ENCODE data around the gene TMEM151B. TPM values are rescaled to one million over a fixed set of nuclear protein-coding genes. Genes with fewer than 3 reads are reported as not detected.

Gene TMEM151B
- total RNA-seq, 4 donors from 2014 or later: 0.27 to 0.69 TPM; not detected in 2

- Histone ChIP-seq H3K4me3 (no peak overlapping the region), H3K36me3 (no peaks in the 10 kb centered on the region), H3K9me3 (no peaks in the 10 kb centered on the region), H3K27me3 (peaks cover 76% of the 10 kb centered on the region), H3K4me1 (peaks cover 0 to 16% (median 4%) of the 10 kb centered on the region in 3 donors), H3K27ac (no peak overlapping the region)
- TF ChIP-seq POLR2A (IDR thresholded peaks at IDR 0.05) (no peak), POLR2AphosphoS5 (IDR thresholded peaks at IDR 0.05) (no peak), EP300 (IDR thresholded peaks at IDR 0.05) (no peak)
- TF ChIP-seq, protein P1, sequence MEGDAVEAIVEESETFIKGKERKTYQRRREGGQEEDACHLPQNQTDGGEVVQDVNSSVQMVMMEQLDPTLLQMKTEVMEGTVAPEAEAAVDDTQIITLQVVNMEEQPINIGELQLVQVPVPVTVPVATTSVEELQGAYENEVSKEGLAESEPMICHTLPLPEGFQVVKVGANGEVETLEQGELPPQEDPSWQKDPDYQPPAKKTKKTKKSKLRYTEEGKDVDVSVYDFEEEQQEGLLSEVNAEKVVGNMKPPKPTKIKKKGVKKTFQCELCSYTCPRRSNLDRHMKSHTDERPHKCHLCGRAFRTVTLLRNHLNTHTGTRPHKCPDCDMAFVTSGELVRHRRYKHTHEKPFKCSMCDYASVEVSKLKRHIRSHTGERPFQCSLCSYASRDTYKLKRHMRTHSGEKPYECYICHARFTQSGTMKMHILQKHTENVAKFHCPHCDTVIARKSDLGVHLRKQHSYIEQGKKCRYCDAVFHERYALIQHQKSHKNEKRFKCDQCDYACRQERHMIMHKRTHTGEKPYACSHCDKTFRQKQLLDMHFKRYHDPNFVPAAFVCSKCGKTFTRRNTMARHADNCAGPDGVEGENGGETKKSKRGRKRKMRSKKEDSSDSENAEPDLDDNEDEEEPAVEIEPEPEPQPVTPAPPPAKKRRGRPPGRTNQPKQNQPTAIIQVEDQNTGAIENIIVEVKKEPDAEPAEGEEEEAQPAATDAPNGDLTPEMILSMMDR (IDR thresholded peaks at IDR 0.05): no peak
- ATAC-seq: no peak
- WGBS, 2 donors (ENCODE audit: low coverage in 1 of 2): 73 to 77% methylated on average over 3 to 4 of the region's 9 CpGs
These were observed 8.8 kb downstream of the TMEM151B start for GRCh38 chr6:44278774-44279697.

DNA sequence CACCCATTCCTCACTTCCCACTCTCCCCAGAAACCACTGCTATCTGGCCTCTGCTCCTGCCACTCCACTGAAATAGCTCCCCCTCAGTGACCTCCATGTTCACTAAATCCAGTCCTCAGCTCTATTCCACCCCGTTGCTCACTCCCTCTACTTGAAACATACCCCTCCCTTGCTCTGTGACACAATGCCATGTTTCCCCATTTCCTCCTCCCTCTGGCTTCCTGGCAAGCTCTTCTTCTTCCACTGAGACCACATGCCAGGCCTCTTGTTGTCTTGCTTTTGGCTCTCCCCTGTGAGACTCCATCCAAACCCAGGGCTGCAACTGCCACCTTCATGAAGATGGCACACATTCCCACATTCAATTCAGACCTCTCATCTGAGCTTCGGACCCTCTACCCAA is 13.9 kb downstream of the TMEM151B start:
- H3K9me3 ChIP-seq: no peaks in the 10 kb centered on the region
- H3K36me3 ChIP-seq: no peaks in the 10 kb centered on the region
- no peaks in the 10 kb centered on the region for H3K4me1 ChIP-seq
- peaks cover 78% of the 10 kb centered on the region for H3K27me3 ChIP-seq
- 57 to 58% methylated on average over 2 of the region's 2 CpGs for WGBS, 2 donors (ENCODE audit: low coverage in 1 of 2)
- no peak overlapping the region for H3K27ac ChIP-seq
- no peak for ATAC-seq
- no peak overlapping the region for H3K4me3 ChIP-seq
- TF ChIP-seq EP300 (IDR thresholded peaks at IDR 0.05): no peak
- TF ChIP-seq POLR2AphosphoS5 (IDR thresholded peaks at IDR 0.05): no peak
- TF ChIP-seq, protein P1 (IDR thresholded peaks at IDR 0.05): no peak
- TF ChIP-seq POLR2A (IDR thresholded peaks at IDR 0.05): no peak

DNA sequence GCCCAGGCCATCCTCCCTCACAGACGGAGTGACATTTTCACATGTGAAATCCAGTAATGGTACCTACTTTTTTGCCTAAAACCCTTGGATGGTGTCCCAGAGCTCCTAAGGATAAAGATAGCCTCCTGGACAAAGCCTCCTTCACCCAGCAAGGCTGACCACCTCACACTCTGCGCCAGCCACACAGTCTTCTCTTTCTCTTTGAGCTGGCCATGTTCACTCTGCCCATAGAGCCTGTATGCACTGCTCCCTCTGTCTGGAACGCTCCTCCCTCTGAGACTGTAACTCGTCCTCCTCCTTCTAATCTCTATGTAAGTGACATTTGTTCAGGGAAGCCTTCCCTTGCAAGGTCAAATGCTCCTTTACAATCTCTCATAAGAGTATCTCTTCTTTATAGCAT is 14.6 kb downstream of the TMEM151B start:
- H3K27ac ChIP-seq: no peak overlapping the region

GRCh38 chr6:44285552-44286284 is 15.5 kb downstream of the TMEM151B start:
- ATAC-seq: no peak
- 25 to 58% methylated on average over 4 to 17 of the region's 25 CpGs for WGBS, 2 donors (ENCODE audit: low coverage in 1 of 2)
- Histone ChIP-seq H3K36me3 (no peaks in the 10 kb centered on the region), H3K9me3 (no peaks in the 10 kb centered on the region), H3K27me3 (peaks cover 82% of the 10 kb centered on the region), H3K4me3 (no peak overlapping the region), H3K4me1 (no peaks in the 10 kb centered on the region), H3K27ac (no peak overlapping the region)
- no peak for TF ChIP-seq POLR2A (IDR thresholded peaks at IDR 0.05)
- TF ChIP-seq, protein P1 (IDR thresholded peaks at IDR 0.05): no peak
- TF ChIP-seq POLR2AphosphoS5 (IDR thresholded peaks at IDR 0.05): no peak
- TF ChIP-seq EP300 (IDR thresholded peaks at IDR 0.05): no peak

More for the DNA sequence above, 14.6 kb downstream of the TMEM151B start:
- peaks cover 79% of the 10 kb centered on the region for H3K27me3 ChIP-seq
- no peak for ATAC-seq
- no peaks in the 10 kb centered on the region for H3K9me3 ChIP-seq
- H3K4me1 ChIP-seq: no peaks in the 10 kb centered on the region
- WGBS, 2 donors (ENCODE audit: low coverage in 1 of 2): 59 to 75% methylated on average over 4 of the region's 4 CpGs
- no peaks in the 10 kb centered on the region for H3K36me3 ChIP-seq
- TF ChIP-seq POLR2AphosphoS5 (IDR thresholded peaks at IDR 0.05) (no peak), POLR2A (IDR thresholded peaks at IDR 0.05) (no peak), EP300 (IDR thresholded peaks at IDR 0.05) (no peak)
- TF ChIP-seq, protein P1 (IDR thresholded peaks at IDR 0.05): no peak
- H3K4me3 ChIP-seq: no peak overlapping the region
